ENCODE data around the gene TJP1.
"Not testable (repeated sequence)": the region's sequence is repeated elsewhere in the genome, so short reads cannot be mapped to it uniquely, and the experiment has no call there.

TJP1 gene

DNA sequence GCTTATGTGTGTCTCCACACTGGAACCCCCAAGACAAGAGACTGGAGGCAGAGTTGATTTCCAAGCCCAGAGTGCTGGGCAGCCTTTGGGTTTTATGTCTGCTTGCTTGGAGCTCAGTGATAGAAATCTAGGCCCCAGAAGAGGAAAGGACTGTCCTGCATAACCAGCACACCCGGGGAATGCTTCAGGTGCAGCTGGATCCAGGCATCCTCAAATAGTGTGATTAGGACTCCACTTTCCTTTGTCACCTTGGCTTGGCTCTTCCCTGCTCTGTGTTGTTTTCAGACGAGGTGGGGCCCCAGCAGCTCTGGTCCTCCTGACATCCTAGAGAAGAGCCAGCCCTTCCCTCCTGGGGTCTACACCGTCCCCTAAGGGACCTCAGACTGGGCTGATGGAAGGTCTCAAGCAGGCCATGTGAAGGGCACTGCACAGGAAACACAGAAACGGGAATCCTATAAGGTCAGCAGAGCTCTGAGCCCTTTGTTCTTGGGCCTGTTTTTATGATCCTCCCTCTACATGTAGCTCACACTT, 143.7 kb downstream of the TJP1 start:
- DNase-seq, result no peak

DNA sequence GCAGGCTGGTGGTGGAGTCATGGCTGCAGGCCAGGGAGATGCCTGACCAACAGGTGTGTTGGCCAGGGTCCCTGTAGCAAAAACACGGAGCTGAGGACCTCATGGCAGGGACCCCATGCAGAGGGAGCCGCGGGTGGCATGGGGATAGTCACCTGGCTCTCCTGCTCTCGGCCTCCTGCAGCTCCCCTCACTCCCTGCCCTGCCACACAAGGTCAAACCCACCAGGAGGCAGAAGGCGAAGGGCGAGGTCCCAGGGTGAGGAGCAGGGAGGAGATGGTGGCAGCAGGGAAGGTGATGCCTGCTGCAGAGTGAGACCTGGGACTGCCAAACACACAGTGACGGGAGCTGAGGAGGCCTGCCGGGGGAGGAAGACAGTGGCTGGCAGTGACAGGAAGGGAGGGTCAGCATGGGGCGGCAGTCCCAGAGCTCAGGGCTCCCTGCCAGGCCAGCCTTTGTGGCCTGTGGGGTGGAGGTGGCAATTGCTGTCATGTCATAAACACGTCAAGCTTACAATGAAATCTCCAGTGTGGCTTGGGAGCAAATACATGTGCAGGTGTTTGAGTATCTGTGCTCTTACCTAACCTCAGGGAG, 144.3 kb downstream of the TJP1 start:
- no peak for DNase-seq

- DNase-seq, result no peak
Observed at GRCh38 chr15:29677455-29677854, 144.8 kb downstream of the TJP1 start.

- no peak for DNase-seq
Observed at GRCh38 chr15:29676961-29677402, 145.3 kb downstream of the TJP1 start.

DNA sequence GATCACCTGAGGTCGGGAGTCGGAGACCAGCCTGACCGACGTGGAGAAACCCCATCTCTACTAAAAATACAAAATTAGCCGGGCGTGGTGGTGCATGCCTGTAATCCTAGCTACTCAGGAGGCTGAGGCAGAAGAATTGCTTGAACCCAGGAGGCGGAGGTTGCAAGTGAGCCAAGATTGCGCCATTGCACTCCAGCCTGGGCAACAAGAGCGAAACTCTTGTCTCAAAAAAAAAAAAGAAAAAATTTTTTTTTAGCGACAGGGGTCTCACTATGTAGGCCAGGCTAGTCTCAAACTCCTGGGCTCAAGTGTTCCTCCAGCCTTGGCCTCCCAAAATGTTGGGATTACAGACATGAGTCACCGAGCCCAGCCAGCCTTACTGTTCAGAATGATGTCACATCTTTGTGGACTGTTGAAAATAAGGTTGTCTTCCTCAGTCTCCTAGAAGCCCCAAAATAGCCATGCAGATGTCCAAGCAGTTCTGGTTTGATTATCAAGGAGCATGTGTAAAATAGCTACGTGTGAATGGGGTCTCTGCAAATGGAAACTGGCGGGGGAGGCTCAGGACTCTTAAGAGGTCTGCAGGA, 145.8 kb downstream of the TJP1 start:
- not testable (repeated sequence) for DNase-seq

- DNase-seq, result no peak
Observed at GRCh38 chr15:29675791-29676301, 146.4 kb downstream of the TJP1 start.

DNA sequence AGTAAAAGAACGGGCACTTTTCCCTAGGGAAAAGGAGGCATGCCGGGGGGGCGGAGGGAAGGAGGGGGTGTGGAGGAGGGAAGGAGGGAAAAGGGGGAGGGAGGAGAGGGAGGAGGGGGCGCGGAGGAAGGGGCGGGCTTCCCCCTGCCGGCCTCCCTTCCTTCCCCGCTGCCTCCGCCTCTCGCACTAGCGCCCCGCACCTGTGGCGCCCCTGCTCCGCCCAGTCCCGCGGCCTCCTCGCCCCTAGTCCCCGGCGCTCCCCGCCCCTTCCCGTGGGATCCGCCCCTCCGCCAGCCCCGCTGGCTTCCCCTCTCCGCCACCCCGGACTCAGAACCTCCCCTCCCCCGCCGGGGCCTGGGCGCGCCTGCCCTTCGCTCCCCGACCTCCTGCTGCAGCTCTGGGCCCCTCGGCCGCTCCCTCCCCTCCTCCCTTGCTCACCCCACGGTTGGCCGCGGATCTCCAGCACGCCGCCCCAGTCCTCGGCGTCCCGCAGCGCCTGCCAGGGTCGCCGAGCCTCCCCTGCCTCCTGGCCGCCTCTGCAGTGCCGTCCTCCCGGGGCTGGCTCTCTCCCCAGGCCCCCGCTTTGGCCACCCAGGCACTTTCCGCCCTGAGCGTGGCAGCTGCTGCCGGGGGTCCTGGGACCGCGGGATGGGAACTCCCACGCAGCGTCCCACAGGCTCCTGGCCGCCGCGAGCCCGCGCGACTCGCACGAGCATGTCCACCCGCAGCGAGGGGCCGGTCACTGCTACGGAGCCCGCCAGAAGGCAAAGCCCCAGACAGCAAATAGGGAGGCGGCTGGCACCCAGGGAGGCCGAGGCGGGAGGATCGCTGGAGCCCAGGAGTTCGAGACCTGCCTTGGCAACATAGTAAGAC, 147.4 kb downstream of the TJP1 start:
- DNase-seq, result peak; percentile 67

DNA sequence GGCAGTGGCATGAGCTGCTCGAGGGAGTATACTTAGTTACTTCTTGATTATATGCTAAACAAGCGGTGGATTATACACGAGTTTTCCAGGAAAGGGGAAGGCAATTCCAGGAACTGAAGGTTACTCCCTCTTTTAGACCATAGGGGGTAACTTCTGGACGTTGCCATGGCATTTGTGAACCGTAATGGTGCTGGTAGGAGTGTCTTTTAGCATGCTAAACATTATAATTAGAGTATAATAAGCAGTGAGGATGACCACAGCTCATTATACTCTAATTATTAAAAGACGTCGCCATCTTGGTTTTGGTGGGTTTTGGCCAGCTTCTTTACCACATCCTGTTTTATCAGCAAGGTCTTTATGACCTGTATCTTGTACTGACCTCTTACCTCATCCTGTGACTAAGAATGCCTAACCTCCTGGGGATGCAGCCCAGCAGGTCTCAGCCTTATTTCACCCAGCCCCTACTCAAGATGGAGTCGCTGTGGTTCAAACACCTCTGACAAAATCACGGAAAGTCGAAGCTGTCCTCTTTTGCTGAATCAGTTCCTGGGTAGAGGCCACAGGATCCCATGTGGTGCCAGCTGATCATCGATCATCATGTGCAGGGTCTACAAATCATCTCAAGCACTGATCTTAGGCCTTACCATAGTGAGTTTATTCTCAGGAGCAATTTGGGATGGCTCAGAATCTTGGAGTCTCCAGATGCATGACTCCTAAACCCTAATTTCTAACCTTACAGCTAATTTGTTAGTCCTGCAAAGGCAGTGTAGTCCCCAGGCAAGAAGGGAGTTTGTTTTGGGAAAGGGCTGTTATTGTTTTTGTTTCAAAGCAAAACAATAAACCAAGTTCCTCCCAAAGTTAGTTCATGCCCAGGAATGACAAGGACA, 149.1 kb downstream of the TJP1 start:
- DNase-seq, result no peak

GRCh38 chr15:29672446-29672845, 149.8 kb downstream of the TJP1 start:
- DNase-seq, result no peak

- not testable (repeated sequence) for DNase-seq
Observed at GRCh38 chr15:29672046-29672445, 150.2 kb downstream of the TJP1 start.

GRCh38 chr15:29670998-29671981, 151.0 kb downstream of the TJP1 start:
- DNase-seq, result no peak

- no peak for DNase-seq
Observed at GRCh38 chr15:29670266-29670665, 152.0 kb downstream of the TJP1 start.

DNA sequence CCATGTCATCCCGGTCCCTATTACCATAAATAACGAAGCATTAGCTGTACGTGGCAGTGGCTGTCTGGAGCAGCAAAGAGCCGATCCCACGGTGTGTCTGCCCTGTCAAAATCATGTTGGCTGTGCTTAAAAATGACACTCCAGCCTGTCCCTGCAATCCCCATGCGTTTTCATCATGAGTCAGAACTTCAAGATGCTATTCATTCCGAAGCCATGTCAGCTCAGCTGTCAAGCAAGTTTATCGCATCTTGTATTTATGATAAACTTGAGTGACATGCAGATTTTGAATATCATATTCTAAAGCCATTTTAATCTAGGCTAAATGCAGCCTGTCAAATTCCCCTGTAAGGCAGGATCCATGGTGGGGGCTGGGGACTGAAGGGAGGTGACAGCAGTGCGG, 152.4 kb downstream of the TJP1 start:
- no peak for DNase-seq

DNA sequence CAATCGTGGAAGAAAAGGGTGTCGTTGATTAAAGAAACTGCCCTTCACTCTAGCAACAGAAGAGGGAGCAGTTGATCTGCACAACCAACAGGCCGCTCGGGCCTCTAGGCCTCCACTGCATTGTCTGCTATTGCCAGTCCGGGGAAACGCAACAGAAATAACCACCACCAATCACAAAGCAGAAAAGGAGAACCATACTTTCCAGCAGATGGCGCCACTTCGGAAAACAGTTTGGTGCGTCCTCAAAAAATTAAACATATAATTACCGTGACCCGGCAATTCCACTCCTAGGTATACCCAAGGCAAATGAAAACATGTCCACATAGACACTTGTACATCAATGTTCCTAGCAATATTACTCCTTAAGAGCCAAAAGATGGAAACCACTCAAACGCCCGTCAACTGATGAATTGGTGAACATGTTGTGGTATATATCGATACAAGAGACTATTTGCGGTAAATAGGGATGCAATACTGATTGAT, 154.1 kb downstream of the TJP1 start:
- peak; percentile 41 for DNase-seq

GRCh38 chr15:29666241-29666640, 156.0 kb downstream of the TJP1 start:
- DNase-seq, result no peak

- no peak for DNase-seq
Observed at GRCh38 chr15:29665444-29666003, 156.7 kb downstream of the TJP1 start.

- no peak for DNase-seq
Observed at GRCh38 chr15:29664406-29664805, 157.9 kb downstream of the TJP1 start.

GRCh38 chr15:29657476-29657817, 164.8 kb downstream of the TJP1 start:
- DNase-seq, result not testable (repeated sequence)

- no peak for DNase-seq
Observed at GRCh38 chr15:29656636-29657475, 165.4 kb downstream of the TJP1 start.

- no peak for DNase-seq
Observed at GRCh38 chr15:29652595-29652994, 169.7 kb downstream of the TJP1 start.

Data from left hindlimb (tissue), 1 donor.